ENCODE data around the gene DPP3.

The DPP3 gene

GRCh38 chr11:66465373-66466224, 14.6 kb upstream of the DPP3 start:
- no peak for DNase-seq (ENCODE audit: low read depth in 2 of 2)

- peak; percentile 88 to 93 for DNase-seq (ENCODE audit: low read depth in 2 of 2)
Measured at GRCh38 chr11:66466225-66467033, 13.8 kb upstream of the DPP3 start, which contains the start of gene PELI3. PELI3 (plus strand) TSS chr11:66466905; CDS start chr11:66468129, 1,224 bp downstream.

- DNase-seq (ENCODE audit: low read depth in 2 of 2) = no peak
Measured at GRCh38 chr11:66467034-66467659, 13.1 kb upstream of the DPP3 start.

DNA sequence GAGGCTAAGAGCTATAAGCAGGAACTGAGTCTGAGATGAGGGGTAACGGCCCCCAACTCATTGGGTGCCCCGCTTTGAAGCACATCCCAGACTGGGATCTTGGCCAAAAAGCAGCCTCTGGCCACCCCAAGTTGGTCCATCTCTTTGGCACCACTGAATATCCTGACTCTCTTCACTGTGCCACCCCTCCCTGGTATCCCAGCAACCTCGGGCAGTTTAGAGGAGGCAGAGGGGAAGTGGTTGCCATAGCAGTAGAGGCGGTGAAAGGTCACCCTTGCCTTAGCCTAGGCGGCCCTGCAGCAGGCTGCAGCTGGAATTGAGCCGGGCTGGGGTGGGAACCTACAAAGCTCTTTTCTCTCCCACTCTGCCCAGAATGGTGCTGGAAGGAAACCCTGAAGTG, 12.5 kb upstream of the DPP3 start:
- no peak for DNase-seq (ENCODE audit: low read depth in 2 of 2)

- no peak for DNase-seq (ENCODE audit: low read depth in 2 of 2)
Measured at GRCh38 chr11:66468691-66469090, 11.5 kb upstream of the DPP3 start.

- no peak for DNase-seq (ENCODE audit: low read depth in 2 of 2)
Measured at GRCh38 chr11:66469441-66469840, 10.8 kb upstream of the DPP3 start.

- no peak for DNase-seq (ENCODE audit: low read depth in 2 of 2)
Measured at GRCh38 chr11:66470015-66470414, 10.2 kb upstream of the DPP3 start.

DNA sequence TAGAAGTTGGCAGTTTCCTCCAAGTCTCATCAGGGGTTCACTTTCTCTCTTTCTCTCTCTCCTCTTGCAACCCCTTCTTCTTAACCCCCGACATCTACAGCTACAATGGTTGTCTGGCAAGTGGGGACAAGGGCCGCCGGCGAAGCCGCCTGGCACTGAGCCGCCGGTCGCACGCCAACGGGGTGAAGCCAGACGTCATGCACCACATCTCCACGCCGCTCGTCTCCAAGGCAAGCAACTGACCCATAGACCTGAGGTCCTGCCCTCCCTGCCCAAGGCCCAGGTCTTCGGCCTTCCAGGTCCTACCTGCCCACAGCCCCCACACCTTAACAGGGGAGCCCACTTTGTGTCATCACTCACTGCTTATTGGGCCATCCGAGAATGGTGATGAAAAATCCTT, 9.1 kb upstream of the DPP3 start:
- no peak for DNase-seq (ENCODE audit: low read depth in 2 of 2)

- DNase-seq (ENCODE audit: low read depth in 2 of 2) = no peak
Measured at GRCh38 chr11:66472054-66472453, 8.2 kb upstream of the DPP3 start.

GRCh38 chr11:66473167-66473566, 7.1 kb upstream of the DPP3 start:
- no peak for DNase-seq (ENCODE audit: low read depth in 2 of 2)

DNA sequence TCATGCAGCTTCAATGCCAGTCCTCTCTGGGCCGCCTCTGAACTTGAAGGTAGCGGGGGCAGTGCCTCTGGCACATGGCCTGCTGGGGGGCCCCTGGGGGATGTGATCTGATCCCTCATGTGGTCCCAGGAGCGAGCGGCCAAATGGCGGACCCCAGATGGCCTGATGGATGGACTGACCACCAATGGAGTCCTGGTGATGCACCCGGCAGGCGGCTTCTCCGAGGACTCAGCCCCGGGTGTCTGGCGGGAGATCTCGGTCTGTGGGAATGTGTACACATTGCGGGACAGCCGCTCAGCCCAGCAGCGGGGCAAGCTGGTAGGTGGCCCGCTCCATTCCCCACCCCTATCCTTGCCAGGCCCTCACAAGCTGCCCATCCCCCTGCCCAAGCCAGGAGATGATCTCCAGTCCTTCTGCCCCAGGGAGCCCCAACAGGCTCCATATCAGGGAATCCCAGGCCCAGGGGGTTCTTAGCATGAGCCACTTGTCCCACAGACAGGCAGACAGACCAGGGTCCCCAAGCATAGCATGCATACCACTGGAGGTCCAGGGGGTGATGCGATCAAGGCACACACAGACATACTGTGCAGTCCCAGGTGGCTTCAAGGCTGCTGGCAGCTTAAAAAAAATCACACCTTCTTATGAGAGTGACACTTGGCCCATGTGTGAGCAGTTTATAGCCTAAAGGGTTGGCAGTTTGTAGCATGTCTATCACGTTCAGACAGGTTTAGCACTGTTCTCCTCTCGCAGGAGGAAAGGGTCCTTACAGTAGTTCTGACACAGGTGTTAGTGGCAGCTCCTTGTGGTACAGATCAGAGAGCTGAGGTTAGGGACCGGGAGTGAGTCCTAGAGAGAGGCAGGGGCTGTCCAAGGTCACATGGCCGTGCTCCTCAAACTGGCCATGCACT, 6.4 kb upstream of the DPP3 start:
- DNase-seq (ENCODE audit: low read depth in 2 of 2) = no peak

- no peak for DNase-seq (ENCODE audit: low read depth in 2 of 2)
Measured at GRCh38 chr11:66475349-66476172, 4.7 kb upstream of the DPP3 start.

- no peak for DNase-seq (ENCODE audit: low read depth in 2 of 2)
Measured at GRCh38 chr11:66476173-66476840, 3.9 kb upstream of the DPP3 start.

DNA sequence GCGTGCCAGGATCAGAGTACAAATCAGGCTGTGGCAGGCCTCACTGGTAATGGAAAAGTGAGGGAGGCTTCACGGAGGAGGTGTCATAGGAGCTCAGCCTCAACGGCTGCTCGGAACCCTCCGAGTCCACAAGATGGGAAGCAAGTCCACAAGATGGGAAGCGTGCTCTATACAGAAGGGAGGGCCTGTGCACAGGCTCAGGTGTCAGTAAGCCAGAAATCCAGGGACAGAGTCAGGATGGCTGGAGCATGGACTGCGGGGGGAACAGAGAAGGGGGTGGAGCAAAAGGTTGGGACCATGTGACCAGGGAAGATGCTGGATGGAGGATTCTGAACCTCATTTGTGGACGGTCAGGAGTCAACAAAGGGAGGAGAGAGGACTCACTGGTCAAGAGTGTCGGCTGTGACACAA, 3.4 kb upstream of the DPP3 start:
- no peak for DNase-seq (ENCODE audit: low read depth in 2 of 2)

- no peak for DNase-seq (ENCODE audit: low read depth in 2 of 2)
Measured at GRCh38 chr11:66477263-66478201, 2.7 kb upstream of the DPP3 start.

GRCh38 chr11:66478729-66479393, 1.4 kb upstream of the DPP3 start:
- DNase-seq (ENCODE audit: low read depth in 2 of 2) = no peak

- peak in 1 of 2 experiments; percentile 15 for DNase-seq (ENCODE audit: low read depth in 2 of 2)
Measured at GRCh38 chr11:66479394-66480116, 679 bp upstream of the DPP3 start.
